ENCODE data around the gene B4GALT5.

GRCh38 chr20:49737260-49737659 lies 23.6 kb upstream of the B4GALT5 start:
- TF ChIP-seq CTCF (conservative IDR thresholded peaks at IDR 0.05 in 1 of 2, IDR thresholded peaks at IDR 0.05 in 1 of 2; ENCODE audit: extremely low read depth in 1 of 2, insufficient read depth in 1 of 2, low read depth in 1 of 2, low read length in 2 of 2): no peak
- TF ChIP-seq EZH2 (IDR thresholded peaks at IDR 0.05; ENCODE audit: borderline replicate concordance, low read length): no peak
